Measurements from ENCODE around the gene TRNAU1AP. TPM values are rescaled to one million over a fixed set of nuclear protein-coding genes. Genes with fewer than 3 reads are reported as not detected.

Gene TRNAU1AP
- 23.3 to 25.5 TPM (median 25.0 TPM) in 3 replicates for total RNA-seq

GRCh38 chr1:28552758-28553663 is at the start of gene TRNAU1AP:
TSS of gene TRNAU1AP (plus strand) at chr1:28553085. CDS start at chr1:28553111, 26 bp downstream.
- peaks cover 9% of the 10 kb centered on the region for H3K36me3 Mint-ChIP-seq
- TF ChIP-seq CTCF (IDR thresholded peaks at IDR 0.05; ENCODE audit: unreplicated experiment), result no peak
- peak within 1 kb of the TSS; percentile 98 for H3K27ac Mint-ChIP-seq
- H3K4me3 Mint-ChIP-seq, result peak within 1 kb of the TSS; percentile 93
- H3K27me3 Mint-ChIP-seq (ENCODE audit: low read depth), result no peaks in the 10 kb centered on the region
- H3K4me1 Mint-ChIP-seq, result peaks cover 11% of the 10 kb centered on the region
- H3K9me3 Mint-ChIP-seq, result no peaks in the 10 kb centered on the region
- DNase-seq (ENCODE audit: low spot score in 2 of 2, unreplicated experiment in 2 of 2), result peak; percentile 94 to 97

- no peaks in the 10 kb centered on the region for H3K27me3 Mint-ChIP-seq (ENCODE audit: low read depth)
- no peaks in the 10 kb centered on the region for H3K9me3 Mint-ChIP-seq
- H3K27ac Mint-ChIP-seq, result no peak overlapping the region
- DNase-seq (ENCODE audit: low spot score in 2 of 2, unreplicated experiment in 2 of 2), result no peak
- peaks cover 24% of the 10 kb centered on the region for H3K4me1 Mint-ChIP-seq
- peaks cover 4% of the 10 kb centered on the region for H3K36me3 Mint-ChIP-seq
- H3K4me3 Mint-ChIP-seq, result no peak overlapping the region
- no peak for TF ChIP-seq CTCF (IDR thresholded peaks at IDR 0.05; ENCODE audit: unreplicated experiment)
These were observed 49.8 kb upstream of the TRNAU1AP start for GRCh38 chr1:28503117-28503516.

GRCh38 chr1:28505406-28506187 is 47.3 kb upstream of the TRNAU1AP start, which contains the start of gene RCC1:
TSS of gene RCC1 (plus strand) at chr1:28506043. CDS start at chr1:28529867, 23,824 bp downstream.
- peak; percentile 94 to 95 for DNase-seq (ENCODE audit: low spot score in 2 of 2, unreplicated experiment in 2 of 2)
- H3K36me3 Mint-ChIP-seq, result peaks cover 21% of the 10 kb centered on the region
- H3K27me3 Mint-ChIP-seq (ENCODE audit: low read depth), result no peaks in the 10 kb centered on the region
- H3K4me3 Mint-ChIP-seq, result peak within 1 kb of the TSS; percentile 95
- no peak for TF ChIP-seq CTCF (IDR thresholded peaks at IDR 0.05; ENCODE audit: unreplicated experiment)
- H3K27ac Mint-ChIP-seq, result peak within 1 kb of the TSS; percentile 98
- peaks cover 48% of the 10 kb centered on the region for H3K4me1 Mint-ChIP-seq
- no peaks in the 10 kb centered on the region for H3K9me3 Mint-ChIP-seq

GRCh38 chr1:28506907-28507246 is 46.0 kb upstream of the TRNAU1AP start:
- no peak for TF ChIP-seq CTCF (IDR thresholded peaks at IDR 0.05; ENCODE audit: unreplicated experiment)
- Mint-ChIP-seq H3K4me3 (peak overlapping the region; percentile 95), H3K4me1 (peaks cover 53% of the 10 kb centered on the region), H3K36me3 (peaks cover 29% of the 10 kb centered on the region), H3K27ac (peak overlapping the region; percentile 98), H3K27me3 (ENCODE audit: low read depth) (no peaks in the 10 kb centered on the region), H3K9me3 (no peaks in the 10 kb centered on the region)
- DNase-seq (ENCODE audit: low spot score in 2 of 2, unreplicated experiment in 2 of 2), result no peak

GRCh38 chr1:28507247-28507645 is 45.6 kb upstream of the TRNAU1AP start:
- H3K9me3 Mint-ChIP-seq, result no peaks in the 10 kb centered on the region
- peak overlapping the region; percentile 95 for H3K4me3 Mint-ChIP-seq
- DNase-seq (ENCODE audit: low spot score in 2 of 2, unreplicated experiment in 2 of 2), result no peak
- no peak for TF ChIP-seq CTCF (IDR thresholded peaks at IDR 0.05; ENCODE audit: unreplicated experiment)
- peak overlapping the region; percentile 98 for H3K27ac Mint-ChIP-seq
- no peaks in the 10 kb centered on the region for H3K27me3 Mint-ChIP-seq (ENCODE audit: low read depth)
- H3K36me3 Mint-ChIP-seq, result peaks cover 33% of the 10 kb centered on the region
- H3K4me1 Mint-ChIP-seq, result peaks cover 55% of the 10 kb centered on the region
